GM18517 (cell line): ENCODE measurements around the gene RNF40.

Experiments
- ATAC-seq: cut with Tn5 transposase; IDR thresholded peaks from one replicate; pipeline ENCODE4 v1.9.1; 2021; ENCODE audit warnings: mild to moderate bottlenecking, moderate library complexity; ENCODE audit not compliant: unreplicated experiment

Gene RNF40

GRCh38 chr16:30761427-30761927 is 645 bp upstream of the RNF40 start:
- ATAC-seq: peak; percentile 30

GRCh38 chr16:30762991-30763725 is 1.0 kb downstream of the RNF40 start:
- no peak for ATAC-seq

- ATAC-seq: no peak
Observed at GRCh38 chr16:30764086-30764485, 2.0 kb downstream of the RNF40 start.

GRCh38 chr16:30764816-30765465 is 2.8 kb downstream of the RNF40 start:
- ATAC-seq: no peak

GRCh38 chr16:30766206-30766932 is 4.2 kb downstream of the RNF40 start:
- no peak for ATAC-seq

GRCh38 chr16:30766933-30767284 is 4.8 kb downstream of the RNF40 start:
- ATAC-seq: no peak

GRCh38 chr16:30767767-30768465 is 5.8 kb downstream of the RNF40 start:
- no peak for ATAC-seq

GRCh38 chr16:30768583-30769181 is 6.6 kb downstream of the RNF40 start:
- ATAC-seq: no peak

- no peak for ATAC-seq
Observed at GRCh38 chr16:30769379-30770089, 7.4 kb downstream of the RNF40 start.

- no peak for ATAC-seq
Observed at GRCh38 chr16:30771726-30772125, 9.6 kb downstream of the RNF40 start.

- no peak for ATAC-seq
Observed at GRCh38 chr16:30773826-30774225, 11.7 kb downstream of the RNF40 start.

GRCh38 chr16:30774367-30775130 is 12.4 kb downstream of the RNF40 start:
- ATAC-seq: no peak

GRCh38 chr16:30775131-30775391 is 12.9 kb downstream of the RNF40 start:
- ATAC-seq: no peak

- ATAC-seq: no peak
Observed at GRCh38 chr16:30775392-30776188, 13.5 kb downstream of the RNF40 start.

GRCh38 chr16:30777591-30778297 is 15.6 kb downstream of the RNF40 start:
- no peak for ATAC-seq

- ATAC-seq: no peak
Observed at GRCh38 chr16:30778549-30779244, 16.6 kb downstream of the RNF40 start.

- ATAC-seq: no peak
Observed at GRCh38 chr16:30779596-30779995, 17.5 kb downstream of the RNF40 start.

GRCh38 chr16:30780021-30780420 is 17.9 kb downstream of the RNF40 start:
- ATAC-seq: no peak
